T1000 (cell line): ENCODE results near the gene ITM2C.

Source experiments
- DNase-seq: peaks from one replicate; lab custom pipeline; 2025; ENCODE audit warnings: mixed read lengths; lab: John Stamatoyannopoulos, UW

ITM2C gene

GRCh38 chr2:230872968-230873660 is 8.4 kb downstream of the ITM2C start:
- no peak for DNase-seq

GRCh38 chr2:230873661-230874401 is 9.1 kb downstream of the ITM2C start:
- DNase-seq = no peak

DNA sequence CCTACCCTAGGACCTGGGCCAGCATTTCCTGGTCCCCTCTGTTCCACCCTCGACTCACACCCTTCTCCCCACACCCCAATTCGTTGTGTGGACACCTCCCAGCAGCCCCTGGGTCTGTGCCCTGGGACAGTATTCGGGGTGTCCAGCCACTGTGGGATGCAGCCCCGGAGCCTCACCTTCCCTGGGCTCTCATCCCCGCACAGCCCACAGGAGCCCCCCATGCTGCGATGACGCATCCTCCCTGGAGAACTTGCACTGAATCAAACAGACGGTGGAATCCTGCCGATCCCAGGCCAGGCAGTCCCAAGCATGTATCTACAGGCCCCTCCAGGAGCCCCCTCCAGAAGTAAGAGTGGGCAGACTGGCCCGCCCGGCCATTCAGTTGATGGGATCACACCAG is 9.7 kb downstream of the ITM2C start:
- no peak for DNase-seq

DNA sequence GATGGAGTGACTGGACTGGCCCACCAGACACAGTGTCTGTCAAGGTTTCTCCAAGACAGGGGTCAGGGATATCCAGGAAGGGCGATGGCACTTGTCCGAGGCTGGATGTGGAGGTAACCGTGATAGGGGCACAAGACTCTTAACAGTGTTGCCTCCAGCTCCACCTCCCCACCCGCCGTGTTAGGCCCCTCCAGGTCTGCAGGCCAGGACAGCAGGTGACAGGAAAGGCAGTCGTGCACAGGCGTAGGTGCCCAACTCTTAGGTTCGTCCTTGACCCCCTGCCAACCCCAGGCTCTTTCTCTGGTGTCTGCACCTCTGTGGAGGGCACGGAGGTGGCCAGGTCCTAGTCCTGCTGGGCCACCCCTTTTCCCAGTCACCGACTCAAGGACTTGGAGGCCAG is 10.1 kb downstream of the ITM2C start:
- DNase-seq = no peak

- DNase-seq = no peak
Measured at GRCh38 chr2:230875347-230876315, 10.9 kb downstream of the ITM2C start.

GRCh38 chr2:230877116-230877758 is 12.5 kb downstream of the ITM2C start:
- DNase-seq = no peak

GRCh38 chr2:230877759-230878598 is 13.2 kb downstream of the ITM2C start:
- DNase-seq = no peak

DNA sequence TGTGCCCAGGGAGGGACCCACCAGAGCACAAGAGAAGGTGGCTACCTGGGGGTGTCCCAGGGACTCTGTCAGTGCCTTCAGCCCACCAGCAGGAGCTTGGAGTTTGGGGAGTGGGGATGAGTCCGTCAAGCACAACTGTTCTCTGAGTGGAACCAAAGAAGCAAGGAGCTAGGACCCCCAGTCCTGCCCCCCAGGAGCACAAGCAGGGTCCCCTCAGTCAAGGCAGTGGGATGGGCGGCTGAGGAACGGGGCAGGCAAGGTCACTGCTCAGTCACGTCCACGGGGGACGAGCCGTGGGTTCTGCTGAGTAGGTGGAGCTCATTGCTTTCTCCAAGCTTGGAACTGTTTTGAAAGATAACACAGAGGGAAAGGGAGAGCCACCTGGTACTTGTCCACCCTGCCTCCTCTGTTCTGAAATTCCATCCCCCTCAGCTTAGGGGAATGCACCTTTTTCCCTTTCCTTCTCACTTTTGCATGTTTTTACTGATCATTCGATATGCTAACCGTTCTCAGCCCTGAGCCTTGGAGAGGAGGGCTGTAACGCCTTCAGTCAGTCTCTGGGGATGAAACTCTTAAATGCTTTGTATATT is 14.0 kb downstream of the ITM2C start:
- no peak for DNase-seq

GRCh38 chr2:230879271-230879882 is 14.6 kb downstream of the ITM2C start:
- no peak for DNase-seq

DNA sequence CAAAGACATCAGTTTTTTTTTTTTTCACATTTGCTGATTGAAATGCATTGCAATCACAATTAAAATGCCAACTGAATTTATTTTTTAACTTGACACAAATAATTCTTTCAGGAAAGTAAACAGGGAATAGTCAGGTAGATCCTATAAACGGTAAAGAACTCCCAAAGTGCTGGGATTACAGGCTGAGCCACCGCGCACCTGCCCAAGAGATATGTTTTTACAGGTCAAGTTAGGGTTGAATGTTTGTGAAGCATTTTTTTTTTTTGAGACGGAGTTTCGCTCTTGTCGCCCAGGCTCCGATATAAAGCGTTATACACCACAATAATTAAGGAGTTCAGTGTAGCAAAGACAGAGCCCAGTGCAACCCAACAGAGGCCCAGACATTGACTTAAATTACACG is 15.1 kb downstream of the ITM2C start:
- no peak for DNase-seq

- no peak for DNase-seq
Measured at GRCh38 chr2:230881840-230882239, 17.1 kb downstream of the ITM2C start.

GRCh38 chr2:230885463-230886130 is 20.9 kb downstream of the ITM2C start:
- no peak for DNase-seq

- no peak for DNase-seq
Measured at GRCh38 chr2:230886206-230886605, 21.5 kb downstream of the ITM2C start.

- no peak for DNase-seq
Measured at GRCh38 chr2:230886671-230887071, 21.9 kb downstream of the ITM2C start.

- no peak for DNase-seq
Measured at GRCh38 chr2:230887342-230887741, 22.6 kb downstream of the ITM2C start.

GRCh38 chr2:230888824-230889400 is 24.2 kb downstream of the ITM2C start:
- DNase-seq = no peak

- no peak for DNase-seq
Measured at GRCh38 chr2:230889911-230890601, 25.3 kb downstream of the ITM2C start.

- DNase-seq = no peak
Measured at GRCh38 chr2:230890646-230891045, 25.9 kb downstream of the ITM2C start.

DNA sequence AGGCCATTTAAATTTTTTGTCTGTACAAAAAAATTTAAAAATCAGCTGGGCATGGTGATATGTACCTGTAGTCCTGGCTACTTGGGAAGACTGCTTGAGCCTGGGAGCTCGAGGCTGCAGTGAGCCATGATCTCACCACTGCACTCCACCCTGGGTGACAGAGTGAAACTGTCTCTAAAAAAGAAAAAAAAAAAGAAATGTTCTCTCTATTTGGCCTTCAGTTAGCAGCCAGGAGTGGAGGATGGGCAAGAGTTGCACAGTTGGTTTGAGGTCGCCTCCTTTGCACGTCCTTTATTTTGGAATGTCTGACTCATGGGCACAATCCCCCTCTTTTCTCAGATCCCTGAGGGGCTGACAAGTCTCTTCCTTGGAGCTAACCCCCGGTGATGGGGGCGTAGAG is 26.3 kb downstream of the ITM2C start:
- DNase-seq = no peak
